Hematopoietic multipotent progenitor cell treated with erythropoietin and hydrocortisone succinate and interleukin-3 and kit ligand, for 4 days (in vitro differentiated cells): Measurements from ENCODE around the gene LRRN2.

Experiments
- DNase-seq: peaks from one replicate; pipeline ENCODE4 v3.0.0-alpha.2; 2015

LRRN2 gene

DNA sequence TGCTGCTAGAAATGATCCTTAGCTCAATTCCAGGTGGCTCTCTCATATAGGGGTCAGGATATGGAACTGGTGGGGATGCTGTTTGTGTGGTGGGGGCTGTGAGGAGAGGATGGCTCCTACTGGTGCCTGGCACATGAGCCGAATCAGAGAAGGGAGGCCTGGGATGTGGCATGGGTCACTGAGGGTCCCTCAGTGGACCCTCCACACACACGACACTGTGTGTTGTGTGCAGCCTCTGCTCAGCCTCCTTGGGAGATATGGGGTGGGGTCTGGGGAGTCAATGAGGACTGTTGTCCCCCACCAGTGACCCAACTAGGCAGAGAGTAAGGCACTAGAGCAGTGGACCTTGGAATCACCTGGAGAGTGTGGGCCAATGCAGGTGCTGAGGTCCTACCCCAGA lies 3.2 kb upstream of the LRRN2 start:
- no peak for DNase-seq

DNA sequence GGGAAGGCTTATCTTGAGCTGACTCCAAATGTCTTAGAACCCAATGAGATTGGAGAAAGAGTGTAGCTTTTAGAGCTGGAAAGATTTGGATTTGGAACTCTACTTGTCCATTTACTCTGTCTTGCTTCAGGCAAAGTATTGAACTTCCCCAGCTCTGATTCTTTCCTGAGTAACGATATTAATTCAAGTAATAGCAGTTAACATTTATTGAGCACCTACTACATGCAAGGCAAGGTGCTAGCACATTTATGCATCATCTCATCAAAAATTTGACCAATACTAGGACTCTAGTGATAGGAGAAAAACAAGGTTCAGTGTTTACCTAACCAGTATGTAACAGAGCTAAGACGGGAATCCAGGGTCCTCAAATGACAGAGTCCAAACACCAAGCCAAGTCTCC lies 2.5 kb upstream of the LRRN2 start:
- no peak for DNase-seq

DNA sequence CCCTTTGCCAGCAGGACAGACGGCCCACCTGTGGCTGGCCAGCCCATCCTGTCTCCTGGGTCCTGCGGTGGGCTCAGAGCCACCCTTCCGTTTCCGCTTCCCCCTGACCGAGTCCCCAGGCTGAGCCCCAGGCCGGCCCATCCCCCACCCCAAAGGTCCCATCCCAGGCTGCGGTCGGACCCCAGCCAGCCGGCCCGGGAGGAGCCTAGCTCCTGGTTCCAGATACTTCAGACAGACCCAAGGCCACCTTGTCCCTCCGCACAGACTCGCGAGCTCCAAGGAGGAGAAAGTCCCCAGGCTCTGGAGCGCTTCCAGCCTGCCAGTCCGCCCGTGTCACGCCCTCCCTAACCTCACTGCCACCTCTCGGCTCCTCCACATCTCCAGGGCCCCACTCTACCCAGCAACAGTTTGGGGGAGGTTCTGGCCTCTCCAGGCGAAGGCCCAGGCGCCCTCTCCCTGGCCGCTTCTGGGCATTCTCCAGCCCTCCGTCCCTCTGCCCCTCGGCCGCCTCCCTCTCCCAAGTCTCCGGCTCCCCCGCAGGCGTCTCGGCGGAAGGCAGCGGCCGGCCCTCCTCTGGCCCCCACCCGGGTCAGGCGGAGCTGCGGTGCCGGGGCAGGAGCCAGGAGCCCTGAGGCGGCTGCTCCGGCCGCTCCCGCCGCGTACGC lies 835 bp downstream of the LRRN2 start:
- peak; percentile 64 for DNase-seq

DNA sequence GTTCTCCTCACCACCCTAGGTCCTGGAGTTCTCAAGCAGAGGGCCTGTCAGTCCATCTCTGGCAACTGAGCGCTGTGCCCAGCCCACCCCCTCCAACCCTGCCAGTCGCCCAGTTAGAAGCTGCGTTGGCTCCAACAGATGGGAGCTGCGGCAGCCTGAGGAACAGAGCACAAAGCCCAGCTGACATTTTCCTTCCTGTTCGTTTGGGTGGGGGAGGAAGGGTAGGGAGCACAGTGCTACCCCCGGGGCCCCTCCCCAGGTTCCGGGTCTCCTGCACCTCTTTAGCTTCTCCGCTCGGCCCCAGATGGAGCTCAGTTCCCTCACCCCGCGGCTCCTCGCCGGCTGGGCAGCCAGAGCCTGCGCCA lies 1.4 kb downstream of the LRRN2 start:
- no peak for DNase-seq

DNA sequence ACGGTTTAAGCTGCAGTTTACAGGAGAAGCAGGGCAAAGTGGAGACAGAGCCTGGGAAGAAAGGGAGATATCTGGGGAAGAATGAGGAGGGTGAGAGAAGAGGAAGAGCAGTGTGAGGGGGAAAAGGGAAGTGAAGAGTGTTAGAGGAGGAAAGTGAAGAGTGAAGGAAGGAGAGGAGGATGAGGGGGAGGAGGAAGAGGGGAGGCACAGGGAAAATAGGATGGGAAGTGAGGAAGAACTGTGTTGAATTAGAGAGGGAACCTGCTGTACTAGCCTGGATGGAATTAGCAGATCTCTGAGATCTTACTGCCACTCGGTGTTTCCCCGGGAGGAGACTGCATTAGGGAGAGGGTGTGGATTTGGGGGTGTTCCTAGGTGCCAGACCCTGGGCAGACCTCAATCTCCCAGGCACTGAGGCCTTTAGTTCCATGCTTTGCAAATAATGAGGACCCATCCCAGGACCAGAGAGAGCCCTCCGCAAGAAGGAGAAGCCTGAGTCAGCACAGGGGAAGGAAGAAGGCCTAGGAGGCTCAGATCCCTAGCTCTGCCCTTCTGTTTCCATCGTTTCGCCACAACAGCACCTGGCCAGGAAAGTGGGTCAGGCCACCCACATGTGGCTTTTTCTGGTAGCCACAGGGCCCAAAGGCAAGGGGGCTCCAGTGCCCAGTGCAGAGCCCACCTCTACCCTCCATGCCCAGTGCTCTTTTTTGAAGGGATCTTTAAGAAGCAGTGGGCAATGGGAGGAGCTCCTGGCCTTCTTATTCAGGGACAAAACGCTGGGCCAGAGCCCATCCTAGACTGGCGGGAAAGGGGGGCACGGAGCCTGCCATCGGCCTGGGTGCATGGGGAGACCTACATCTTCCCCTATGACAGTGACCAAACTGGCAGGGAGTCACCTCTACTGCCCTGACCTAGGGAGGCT lies 2.0 kb downstream of the LRRN2 start:
- DNase-seq = no peak

DNA sequence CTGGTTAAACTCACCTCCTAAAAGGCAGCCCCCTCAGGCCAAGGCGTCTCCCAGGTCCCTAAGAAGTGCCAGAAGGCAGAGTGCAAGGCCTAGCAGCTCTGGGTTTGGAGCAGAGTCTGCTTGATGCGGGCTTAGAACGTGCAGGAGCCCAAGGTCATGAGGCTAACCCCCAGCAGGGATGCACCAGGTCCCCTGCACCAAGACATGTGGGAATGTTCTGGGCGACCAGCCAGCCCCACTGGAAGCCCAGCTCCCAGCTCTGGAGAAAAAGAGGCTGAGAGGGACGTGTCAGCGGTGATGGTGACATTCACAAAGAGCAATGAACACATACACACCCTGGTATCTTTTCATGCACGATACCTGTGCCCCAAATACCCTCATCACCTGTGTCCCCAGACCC lies 5.1 kb downstream of the LRRN2 start:
- no peak for DNase-seq

DNA sequence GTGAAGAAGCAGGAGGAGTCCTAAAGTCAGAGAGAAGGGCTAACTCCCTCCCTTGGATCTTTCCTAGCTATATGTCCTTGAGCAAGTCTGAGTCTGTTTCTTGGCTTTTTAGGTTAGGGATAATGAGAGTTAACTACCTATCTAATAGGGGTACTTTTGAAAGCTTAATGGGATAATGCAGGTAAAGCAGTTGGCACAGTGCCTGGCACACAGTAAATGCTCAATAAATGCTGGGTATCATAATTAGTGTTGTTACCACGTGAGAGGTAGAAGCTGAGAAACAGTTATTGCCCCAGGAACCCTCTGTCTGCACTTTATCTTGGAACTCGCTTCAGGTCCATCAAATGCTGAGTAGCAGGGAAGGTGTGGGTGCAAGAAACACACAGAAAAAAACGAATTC lies 5.5 kb downstream of the LRRN2 start:
- DNase-seq = no peak

DNA sequence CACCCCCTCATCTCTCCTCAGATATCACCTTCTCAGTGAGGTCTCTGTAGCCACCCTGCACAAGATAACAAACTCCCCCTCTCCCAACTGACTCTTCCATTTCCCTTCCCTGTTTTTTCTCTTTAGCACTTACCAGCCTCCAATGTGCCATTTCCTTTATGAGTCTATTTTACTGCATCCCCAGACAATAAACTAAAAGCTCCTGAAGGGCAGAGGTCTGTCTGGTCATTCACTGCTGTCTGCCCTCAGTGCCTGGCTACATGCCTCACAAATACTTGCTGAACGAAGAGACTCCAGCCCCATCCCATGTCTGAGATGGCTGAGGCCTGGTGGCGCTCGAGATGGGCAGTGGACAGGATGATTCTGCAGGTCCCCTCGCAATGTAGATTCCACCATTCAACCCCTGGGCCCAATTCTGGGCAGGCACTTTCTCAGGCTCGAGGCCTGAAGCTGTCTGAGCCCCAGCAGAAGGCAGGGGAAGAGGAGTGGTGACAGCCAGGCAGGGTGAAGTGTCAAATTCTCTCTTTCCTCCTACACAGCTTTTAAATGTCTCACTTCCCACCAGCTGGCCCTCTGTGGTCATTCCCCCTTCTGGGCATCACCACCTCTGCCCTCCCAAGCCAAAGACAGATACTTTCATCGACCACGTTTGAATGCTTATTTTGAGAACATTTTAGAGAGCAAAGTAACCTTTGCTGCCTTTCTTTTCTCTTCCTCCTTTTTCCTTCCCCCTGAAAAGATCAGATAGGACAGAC lies 6.6 kb downstream of the LRRN2 start:
- DNase-seq = no peak

DNA sequence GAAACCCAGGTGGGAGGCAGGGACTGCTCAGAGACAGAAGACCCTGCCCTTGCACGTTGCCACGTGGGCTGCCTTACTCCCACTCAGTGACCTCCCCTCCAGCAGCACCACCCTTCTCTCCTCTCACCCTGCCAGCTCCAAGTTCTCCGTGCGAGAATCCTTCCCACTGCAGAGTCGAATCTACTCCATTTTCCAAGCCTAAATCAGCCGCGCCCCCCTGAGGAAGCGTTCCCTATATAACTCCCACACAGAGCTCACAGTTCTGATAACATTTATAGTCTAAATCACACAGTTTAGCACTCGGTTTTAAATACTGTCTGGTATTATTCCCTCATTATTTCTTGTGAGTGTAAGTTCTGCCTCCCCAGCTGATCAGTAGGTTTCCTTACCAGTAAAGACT lies 7.7 kb downstream of the LRRN2 start:
- DNase-seq = no peak

DNA sequence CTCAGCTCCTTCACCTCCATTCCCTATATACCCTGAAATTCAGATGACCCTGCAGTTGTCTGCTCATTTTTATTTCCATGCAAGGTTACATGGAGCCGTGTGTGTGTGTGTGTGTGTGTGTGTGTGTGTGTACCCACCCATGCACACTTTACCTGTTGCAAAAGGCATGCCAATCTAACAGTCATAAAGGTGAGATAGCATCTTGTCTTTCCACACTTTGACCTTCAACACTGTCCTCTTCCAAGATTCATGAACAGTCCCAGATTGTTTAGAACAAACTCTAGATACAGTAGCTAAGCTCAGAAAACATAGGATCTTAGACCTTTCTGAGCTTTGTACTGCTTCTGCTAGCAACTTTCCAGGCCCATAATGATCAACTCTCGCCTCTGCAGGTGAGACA lies 9.5 kb downstream of the LRRN2 start:
- DNase-seq = no peak

DNA sequence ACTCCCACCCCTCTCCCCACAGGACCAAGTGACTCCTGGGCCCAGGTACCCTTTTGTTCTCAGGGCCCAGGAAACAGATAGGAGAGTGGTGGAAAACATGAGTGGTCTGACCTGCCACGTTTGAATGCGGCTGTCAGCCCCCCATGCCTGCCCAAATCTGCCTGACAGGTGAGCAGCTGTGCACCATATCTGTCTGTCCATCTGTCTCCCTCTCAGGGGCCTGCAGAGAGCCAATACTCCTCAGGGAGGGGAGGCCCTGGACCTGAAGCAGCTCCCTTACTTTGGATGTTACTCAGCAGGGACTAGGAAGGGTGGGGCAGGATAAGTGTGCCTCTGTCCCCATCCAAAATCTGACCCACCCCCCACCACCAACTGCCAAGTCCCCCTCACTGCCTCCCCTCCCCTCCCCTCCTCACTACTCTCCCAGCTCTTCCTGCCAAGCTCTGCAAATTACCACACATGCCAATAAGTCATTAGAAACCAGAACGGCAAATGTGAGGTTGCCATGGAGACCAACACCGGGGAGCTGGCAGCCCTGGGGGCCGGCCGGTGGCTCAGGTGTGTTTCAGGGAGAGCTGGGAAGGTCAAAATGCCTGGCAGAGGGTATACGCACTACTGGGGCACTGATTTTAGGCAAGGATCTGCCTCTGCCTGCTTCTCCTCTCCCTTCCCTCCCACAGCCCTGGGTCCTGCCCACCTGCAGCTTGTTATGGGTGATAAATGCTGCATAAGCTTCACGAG lies 11.5 kb downstream of the LRRN2 start:
- DNase-seq = no peak

DNA sequence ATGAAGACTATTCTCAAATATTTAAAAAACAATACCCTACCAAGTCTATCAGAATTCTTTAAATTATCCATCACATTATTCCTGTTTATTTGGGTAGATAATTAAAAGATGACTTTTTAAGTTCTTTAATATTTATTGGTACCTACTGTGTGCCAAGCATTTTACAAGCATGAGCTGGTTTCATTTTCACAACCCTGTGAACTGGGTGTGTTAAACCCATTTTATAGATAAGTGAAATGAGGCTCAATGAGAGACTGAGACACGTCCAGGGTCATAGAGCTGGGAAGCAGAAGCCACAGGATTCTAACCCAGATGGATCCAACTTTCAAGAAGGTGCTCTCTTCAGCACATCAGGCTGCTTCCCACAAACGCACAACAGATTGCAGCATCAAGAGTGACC lies 12.3 kb downstream of the LRRN2 start:
- DNase-seq = no peak

DNA sequence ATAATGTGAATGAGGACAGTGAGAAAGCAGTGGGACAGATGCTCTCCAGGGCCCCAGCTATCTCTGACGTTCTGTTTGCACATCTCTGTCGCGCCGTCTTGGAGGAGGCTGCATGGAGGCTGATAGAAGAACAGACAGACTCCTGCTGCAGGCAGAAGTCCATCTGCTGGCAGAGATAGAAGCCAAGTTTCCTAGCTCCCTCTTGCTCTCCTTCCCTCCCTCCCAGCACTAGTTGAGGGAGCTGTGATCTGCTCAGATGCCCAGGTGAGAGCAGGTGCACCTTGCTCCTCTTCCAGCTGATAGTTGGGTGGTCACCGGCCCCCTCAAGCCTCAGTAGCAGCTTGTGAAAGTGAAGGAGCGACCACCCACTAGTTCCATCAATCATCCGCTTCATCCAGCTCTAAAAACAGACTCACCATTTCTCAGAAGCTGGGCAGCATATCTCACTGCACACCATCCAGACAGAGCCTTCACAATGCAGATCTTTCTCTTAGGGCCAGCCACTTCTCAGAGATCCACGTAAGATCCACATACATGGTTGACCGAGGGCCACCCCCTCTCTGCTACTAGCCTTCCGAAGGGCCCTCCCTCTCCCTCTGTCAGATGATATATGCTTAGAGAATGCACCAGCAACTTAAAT lies 12.9 kb downstream of the LRRN2 start:
- peak; percentile 61 for DNase-seq

DNA sequence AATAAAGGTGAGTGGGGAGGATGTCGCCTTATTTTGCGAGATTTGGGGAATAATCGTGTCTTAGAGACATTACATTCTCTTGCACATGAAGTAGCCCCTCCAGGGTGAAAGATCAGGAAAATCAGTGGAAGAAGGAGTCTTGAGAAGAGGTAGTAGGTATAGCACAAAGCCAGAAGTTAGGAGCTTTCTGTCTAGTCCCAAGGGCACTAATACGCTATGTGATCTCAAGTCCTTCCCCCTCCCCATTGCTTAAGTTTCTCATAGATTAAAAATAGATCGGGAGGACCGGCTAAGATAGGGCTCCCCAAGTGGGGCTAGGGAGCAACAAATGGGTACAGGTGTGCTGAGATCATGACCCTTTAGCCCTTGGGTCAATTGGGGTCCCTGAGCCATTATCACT lies 13.5 kb downstream of the LRRN2 start:
- DNase-seq = no peak

DNA sequence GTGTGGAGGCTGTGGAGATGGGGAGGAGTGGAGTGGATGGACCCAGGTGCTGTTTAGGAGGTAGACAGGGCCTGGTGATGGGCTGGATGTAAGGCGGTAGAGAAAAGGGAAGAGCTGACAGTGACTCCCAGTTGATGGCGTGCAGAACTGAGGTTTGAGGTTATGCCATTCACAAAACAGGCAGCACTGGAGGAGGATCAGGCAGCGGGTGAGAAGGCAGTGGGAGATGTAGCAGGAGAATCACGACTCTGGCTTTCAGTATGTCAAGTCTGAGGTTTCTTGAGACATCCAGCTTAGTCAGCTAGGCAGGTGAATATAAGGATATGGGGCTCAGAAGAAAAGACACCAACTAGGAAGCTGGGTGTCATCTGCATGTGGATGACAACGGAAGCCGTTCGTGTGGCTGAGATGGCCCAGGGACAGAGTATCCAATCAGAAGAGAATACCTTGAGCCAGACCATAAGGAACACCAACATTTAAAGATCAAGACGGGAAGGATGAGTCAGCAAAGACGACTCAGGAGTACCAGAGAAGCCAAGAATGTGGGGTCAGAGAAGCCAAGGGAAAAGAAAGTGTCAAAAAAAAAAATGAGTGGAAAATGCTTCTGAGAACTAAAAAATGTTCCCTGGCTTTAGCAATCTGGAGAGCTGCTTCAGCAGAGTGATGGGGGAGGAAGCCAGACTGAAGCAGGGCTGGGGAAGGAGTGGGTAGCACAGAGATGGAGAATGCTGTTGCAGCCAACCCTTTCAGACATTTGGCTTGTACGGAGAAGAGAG lies 15.2 kb downstream of the LRRN2 start:
- DNase-seq = no peak

DNA sequence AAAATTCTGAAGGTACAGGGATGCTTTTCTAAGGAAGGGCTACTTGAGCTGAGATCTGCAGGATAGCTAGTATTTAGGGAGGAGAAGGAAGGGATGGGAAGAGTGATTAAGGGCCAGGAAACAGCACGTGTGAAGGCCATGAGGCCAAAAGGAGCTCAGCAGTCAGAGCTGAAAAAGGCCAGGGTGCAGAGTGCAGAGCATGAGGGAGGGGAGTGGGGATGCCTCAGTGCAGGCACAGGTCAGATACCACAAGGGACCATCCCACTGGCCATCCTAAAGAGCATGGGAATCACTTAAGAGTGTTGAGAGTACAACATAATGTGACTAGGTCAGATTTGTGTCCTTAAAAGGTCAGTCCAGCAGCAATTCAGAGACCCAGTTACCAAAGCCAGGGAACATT lies 16.0 kb downstream of the LRRN2 start:
- no peak for DNase-seq

DNA sequence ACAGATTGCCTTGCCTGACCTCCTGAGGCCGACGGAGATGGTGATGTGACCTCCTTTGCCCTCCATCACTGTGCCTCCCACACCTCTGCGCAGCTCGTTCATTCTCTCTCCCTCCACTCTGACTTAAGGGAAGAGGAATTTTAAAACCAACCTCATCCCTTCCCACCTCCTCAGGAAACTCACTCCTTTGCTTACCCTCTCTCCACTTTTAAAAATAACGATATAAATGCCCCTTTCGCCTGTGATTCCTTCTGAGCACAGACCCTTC lies 21.2 kb downstream of the LRRN2 start:
- no peak for DNase-seq

DNA sequence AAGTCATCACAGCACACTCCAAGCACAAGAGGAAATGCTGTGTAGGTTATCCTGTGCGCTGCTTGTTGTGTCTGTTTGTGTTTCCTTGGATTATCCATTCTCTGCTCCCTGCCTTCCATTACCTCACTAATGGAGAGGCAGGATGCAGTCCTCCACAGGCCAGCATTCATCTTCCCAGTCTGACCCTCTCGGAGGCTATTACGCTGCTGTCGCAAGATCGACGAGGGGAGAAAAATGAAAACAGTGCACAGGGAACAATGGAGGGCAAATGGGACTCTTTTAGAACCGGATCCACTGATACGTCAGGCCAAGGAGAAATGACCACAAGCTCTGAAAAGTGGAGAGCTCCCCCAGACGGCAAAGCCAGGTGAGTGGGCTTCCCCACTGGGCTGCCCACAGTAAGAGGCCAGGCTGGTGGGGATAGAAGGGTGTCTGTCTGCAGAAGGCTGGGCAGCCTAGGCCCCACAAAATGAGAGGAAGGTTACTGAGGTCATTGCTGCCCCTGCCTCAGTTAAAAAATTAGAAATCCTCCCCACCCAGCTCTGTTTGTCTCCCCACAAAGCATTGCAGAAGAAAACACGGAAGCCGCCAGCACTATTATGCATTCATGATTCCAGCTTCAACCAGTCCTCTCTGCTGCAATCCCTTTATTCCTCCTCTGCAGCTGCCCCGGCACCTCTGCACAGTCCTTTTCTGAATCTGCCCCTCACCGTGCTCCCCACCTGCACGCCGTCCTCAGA lies 21.7 kb downstream of the LRRN2 start:
- no peak for DNase-seq

DNA sequence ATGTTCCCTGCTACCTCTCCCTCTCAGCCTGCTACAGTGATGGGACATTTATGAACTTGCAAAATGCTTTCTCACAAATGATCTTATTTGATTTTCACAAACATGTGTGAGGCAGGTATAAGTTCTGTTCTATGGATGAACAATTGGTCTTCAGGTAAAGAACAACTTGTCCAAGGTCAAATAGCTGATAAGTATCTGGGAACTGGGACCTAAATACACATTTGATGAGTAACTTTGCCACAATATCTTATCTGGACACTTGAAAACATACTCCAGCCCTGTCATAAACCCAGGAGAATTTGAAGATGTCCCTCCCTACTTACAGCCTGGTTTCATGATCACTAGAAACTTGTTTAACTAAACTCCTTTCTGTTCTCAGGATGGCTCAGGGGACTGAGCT lies 23.0 kb downstream of the LRRN2 start:
- no peak for DNase-seq

DNA sequence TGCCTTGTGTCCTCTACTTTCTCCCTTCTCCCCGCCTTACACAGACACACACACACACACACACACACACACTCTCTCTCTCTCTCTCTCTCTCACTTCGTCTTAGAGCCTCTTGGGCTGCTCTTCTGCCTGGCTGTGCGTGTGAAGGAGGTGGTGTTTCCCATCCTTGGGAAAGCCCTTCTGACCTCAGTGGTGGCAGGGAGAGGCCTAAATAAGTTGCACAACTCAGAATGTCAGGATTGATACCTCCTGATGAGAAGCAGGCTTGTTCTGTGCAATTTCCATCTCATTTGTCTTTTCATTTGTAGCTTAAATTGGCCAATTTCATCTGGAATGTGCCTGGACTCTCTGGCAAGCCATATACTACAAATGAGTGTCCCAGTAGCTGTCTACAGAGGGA lies 25.0 kb downstream of the LRRN2 start:
- DNase-seq = no peak

DNA sequence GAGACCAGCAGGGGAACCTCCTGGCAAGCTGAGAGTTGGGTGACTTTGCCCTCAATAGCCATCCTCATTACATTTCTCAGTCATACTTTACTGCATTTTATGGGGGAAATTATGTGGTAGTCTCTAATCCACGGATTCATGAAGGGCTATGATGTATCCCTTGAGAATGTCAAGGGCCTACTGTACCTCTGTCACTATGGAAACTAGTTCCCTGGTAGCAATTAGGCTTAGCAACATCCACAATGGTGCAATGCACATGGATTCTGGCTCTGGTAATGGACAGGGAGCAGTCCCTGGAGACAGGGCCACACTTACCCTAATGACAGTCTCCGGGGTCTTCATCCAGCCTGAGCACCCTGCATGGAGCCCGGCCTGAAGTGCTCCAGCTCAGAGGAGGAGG lies 26.5 kb downstream of the LRRN2 start:
- DNase-seq = no peak
